Kidney (tissue), 14 donors: ENCODE measurements around the gene GPBP1L1. TPM values are rescaled to one million over a fixed set of nuclear protein-coding genes. Genes with fewer than 3 reads are reported as not detected.

Source experiments
- DNase-seq, 5 donors: peaks; one replicate each; pipeline ENCODE4 v3.0.0-alpha.2; 2013 to 2020
- FAIRE-seq: peaks from 2 replicates; lab custom pipeline; 2012; peaks lifted over from hg19 to GRCh38; lab: Jason Lieb, UNC
- H3K27ac ChIP-seq, 2 donors: one replicate each; pipeline ENCODE4 v1.7.0; 2013; ENCODE audit warnings: low read depth in 2 of 2, low read length in 2 of 2, inconsistent platforms in 1 of 2
- H3K27me3 ChIP-seq: one replicate; pipeline ENCODE4 v1.7.1; 2013; ENCODE audit warnings: low read length, inconsistent platforms; ENCODE audit not compliant: control insufficient read depth, insufficient read depth
- H3K36me3 ChIP-seq, 3 donors: one replicate each; pipeline versions ENCODE4 v1.7.0 to v1.7.1; 2013; ENCODE audit warnings: low read length in 3 of 3, control low read depth in 1 of 3, inconsistent platforms in 1 of 3; ENCODE audit not compliant: insufficient read depth in 3 of 3, control insufficient read depth in 2 of 3
- H3K4me1 ChIP-seq, 3 donors: one replicate each; pipeline versions ENCODE4 v1.7.0 to v1.7.1; 2013; ENCODE audit warnings: low read length in 3 of 3, inconsistent platforms in 1 of 3, low read depth in 1 of 3; ENCODE audit not compliant: control insufficient read depth in 2 of 3, insufficient read depth in 2 of 3
- H3K4me3 ChIP-seq, 3 donors: one replicate each; pipeline versions ENCODE4 v1.7.0 to v1.8.1; 2013; ENCODE audit warnings: low read length in 3 of 3, control low read depth in 1 of 3, inconsistent platforms in 1 of 3
- H3K9ac ChIP-seq, 3 donors: one replicate each; pipeline versions ENCODE4 v1.7.0 to v1.7.1; 2013; ENCODE audit warnings: low read length in 3 of 3, control low read depth in 1 of 3, inconsistent platforms in 1 of 3
- H3K9me3 ChIP-seq, 3 donors: one replicate each; pipeline versions ENCODE4 v1.7.0 to v1.7.1; 2013; ENCODE audit warnings: low read length in 3 of 3, control low read depth in 1 of 3, inconsistent platforms in 1 of 3; ENCODE audit not compliant: control insufficient read depth in 2 of 3, insufficient read depth in 1 of 3
- CTCF ChIP-seq: IDR thresholded peaks from 3 replicates; pipeline ENCODE4 v1.5.1; 2012; ENCODE audit warnings: mild to moderate bottlenecking, moderate library complexity, borderline replicate concordance; ENCODE audit not compliant: insufficient read depth; ENCODE audit errors: extremely low read depth
- intact Hi-C: fragments of 100-400 bp; cut with DNase I; formaldehyde crosslinking; loops from one replicate; pipeline ENCODE4 v1.11.1; 2022
- polyA plus RNA-seq: library from polyadenylated mRNA; stranded (reverse); fragments of 350-450 nt; fragmentation: Illumina TruSeq; extraction: RNeasy Lipid Tissue Mini Kit (QIAGEN cat#74804); gene quantifications from one replicate; pipeline ENCODE4 v1.2.3, GENCODE V29; 2014; ENCODE audit warnings: low read depth, low replicate concordance; ENCODE audit not compliant: insufficient read depth
- total RNA-seq: library from RNA; stranded (reverse); fragmentation: NEBNext Ultra II Directional; extraction: Animal tissue kit (Norgen Biotek cat#: 25700); gene quantifications from one replicate; pipeline ENCODE4 v1.2.1, GENCODE V29; 2021
- donor health status: control.
- donor health status: control.
- donor health status: control.
- donor health status: control.
- donor health status: control.
- donor health status: DM: yes; HTN: yes; CAD: no.
- donor health status: Normal renal cell carcinoma (clear cell type).

The GPBP1L1 gene
- total and polyA plus RNA-seq, 2 donors from 2014 or later, result 59.1 to 146 TPM

- DNase-seq (no peak), FAIRE-seq (no peak)
- Histone ChIP-seq H3K4me1 (peaks cover 0 to 9% (median 0%) of the 10 kb centered on the region in 3 donors), H3K27ac (no peak overlapping the region), H3K27me3 (no peaks in the 10 kb centered on the region), H3K9me3 (no peaks in the 10 kb centered on the region), H3K9ac (no peak overlapping the region), H3K4me3 (no peak overlapping the region), H3K36me3 (peaks cover 10 to 24% (median 19%) of the 10 kb centered on the region in 3 donors)
- intact Hi-C loops, result no loop called here
- TF ChIP-seq CTCF, result no peak
Measured at GRCh38 chr1:45620588-45621500, 65.5 kb downstream of the GPBP1L1 start.

GRCh38 chr1:45619149-45619921, 67.0 kb downstream of the GPBP1L1 start:
- Histone ChIP-seq H3K4me3 (no peak overlapping the region), H3K9ac (no peak overlapping the region), H3K9me3 (no peaks in the 10 kb centered on the region), H3K4me1 (peaks cover 0 to 9% (median 0%) of the 10 kb centered on the region in 3 donors), H3K36me3 (peaks cover 13 to 33% (median 24%) of the 10 kb centered on the region in 3 donors), H3K27ac (no peak overlapping the region), H3K27me3 (no peaks in the 10 kb centered on the region)
- no peak for TF ChIP-seq CTCF
- DNase-seq (no peak), FAIRE-seq (no peak)
- intact Hi-C loops, result no loop called here

GRCh38 chr1:45617618-45618017, 68.7 kb downstream of the GPBP1L1 start:
- Histone ChIP-seq H3K27me3 (no peaks in the 10 kb centered on the region), H3K36me3 (peaks cover 16 to 33% (median 24%) of the 10 kb centered on the region in 3 donors), H3K27ac (no peak overlapping the region), H3K4me3 (no peak overlapping the region), H3K4me1 (peaks cover 0 to 5% (median 0%) of the 10 kb centered on the region in 3 donors), H3K9me3 (no peaks in the 10 kb centered on the region), H3K9ac (no peak overlapping the region)
- DNase-seq, result no peak
- no peak for FAIRE-seq
- TF ChIP-seq CTCF, result no peak
- intact Hi-C loops, result no loop called here
